GM12891 (cell line): ENCODE data around the gene SLC6A11.

Experiments used
- POLR2A ChIP-seq: IDR thresholded peaks from 2 replicates; pipeline ENCODE4 v1.6.1; 2011; ENCODE audit warnings: low read depth, low read length, control low read depth
- POLR2AphosphoS5 ChIP-seq: IDR thresholded peaks from 2 replicates; pipeline ENCODE4 v1.6.1; 2011; ENCODE audit warnings: low read depth, low read length, control low read depth
- TAF1 ChIP-seq: IDR thresholded peaks from 2 replicates; pipeline ENCODE4 v1.6.1; 2011; ENCODE audit warnings: low read depth, low read length, control low read depth

DNA sequence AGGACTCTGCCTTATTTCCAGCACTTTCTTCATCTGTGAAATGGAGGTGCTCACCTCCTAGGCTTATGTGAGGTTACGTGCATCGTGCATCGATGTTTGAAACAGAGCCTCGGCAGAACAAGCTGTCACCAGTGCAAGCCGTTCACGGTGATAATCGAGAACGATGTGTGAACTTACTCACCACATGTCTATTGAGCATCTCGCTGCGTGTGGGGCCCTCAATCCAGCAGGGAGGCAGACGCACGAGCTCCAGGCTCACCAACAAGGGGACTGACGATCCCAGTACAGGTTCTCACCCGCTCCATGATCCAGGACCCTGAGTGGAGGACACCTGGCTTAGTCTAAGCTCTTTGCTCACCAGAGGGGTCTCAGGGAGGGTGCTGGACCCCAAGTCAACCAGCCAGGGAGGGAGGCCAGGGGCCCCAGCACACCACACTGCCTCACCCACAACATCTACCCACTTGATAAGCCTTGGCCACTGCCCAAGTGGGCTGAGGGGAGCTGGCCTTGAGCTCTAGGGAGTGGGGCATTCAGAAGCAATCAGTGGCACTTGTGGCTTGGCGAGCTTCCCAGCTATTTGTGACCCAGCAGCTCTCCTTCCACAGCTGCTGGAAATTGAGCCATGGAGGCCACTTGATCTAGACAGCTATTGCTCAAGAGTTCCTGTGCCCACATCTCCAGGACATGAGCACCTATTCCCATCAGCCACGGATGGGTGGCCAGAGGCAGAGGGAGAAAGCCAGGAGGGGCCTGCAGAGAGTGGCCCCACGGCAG is 142.1 kb downstream of the SLC6A11 start:
- TF ChIP-seq POLR2A = no peak
- no peak for TF ChIP-seq POLR2AphosphoS5
- no peak for TF ChIP-seq TAF1
